SH-SY5Y (cell line): ENCODE data around the gene TTBK2.

ENCODE experiments used
- GATA2 ChIP-seq: IDR thresholded peaks from 2 replicates; pipeline ENCODE4 v1.6.1; 2011; ENCODE audit warnings: mild to moderate bottlenecking, low read depth, low read length
- GATA3 ChIP-seq: IDR thresholded peaks from 2 replicates; pipeline ENCODE4 v1.6.1; 2011; ENCODE audit warnings: low read depth, mild to moderate bottlenecking, low read length, moderate library complexity

The TTBK2 gene

GRCh38 chr15:42691770-42692169, 228.8 kb downstream of the TTBK2 start:
- TF ChIP-seq GATA3 (no peak), GATA2 (no peak)

- TF ChIP-seq GATA3 (no peak), GATA2 (no peak)
Measured at GRCh38 chr15:42691308-42691707, 229.3 kb downstream of the TTBK2 start.
